Measurements from ENCODE around the gene ZMAT5.
"Not testable (repeated sequence)": the region's sequence is repeated elsewhere in the genome, so short reads cannot be mapped to it uniquely, and the experiment has no call there.

Gene ZMAT5

DNA sequence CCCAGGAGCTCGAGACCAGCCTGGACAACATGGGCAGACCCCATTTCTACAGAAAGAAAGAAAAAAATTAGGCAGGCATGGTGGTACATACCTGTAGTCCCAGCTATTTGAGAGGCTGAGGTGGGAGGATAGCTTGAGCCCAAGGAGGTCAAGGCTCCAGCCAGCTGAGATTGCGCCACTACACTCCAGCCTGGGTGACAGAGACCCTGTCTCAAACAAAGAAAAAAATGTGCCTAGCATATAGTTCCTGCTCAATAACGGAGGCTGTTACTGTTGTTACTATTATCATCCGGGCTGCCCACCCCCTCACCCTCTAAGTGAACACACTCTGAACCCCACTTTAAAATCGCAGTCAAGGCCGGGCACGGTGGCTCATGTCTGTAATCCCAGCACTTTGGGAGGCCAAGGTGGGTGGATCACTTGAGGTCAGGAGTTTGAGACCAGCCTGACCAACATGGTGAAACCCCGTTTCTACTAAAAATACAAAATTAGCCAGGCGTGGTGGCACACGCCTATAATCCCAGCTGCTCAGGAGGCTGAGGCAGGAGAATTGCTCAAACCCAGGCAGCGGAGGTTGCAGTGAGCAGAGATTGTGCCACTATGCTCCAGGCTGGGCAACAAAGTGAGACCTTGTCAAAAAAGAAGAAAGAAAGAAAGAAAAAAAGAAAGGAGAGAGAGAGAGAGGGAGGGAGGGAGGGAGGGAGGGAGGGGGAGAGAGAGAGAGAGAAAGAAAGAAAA, 12.0 kb downstream of the ZMAT5 start:
- not testable (repeated sequence) for DNase-seq (ENCODE audit: low read depth in 2 of 3, low spot score in 1 of 3)

GRCh38 chr22:29753808-29754657, 12.8 kb downstream of the ZMAT5 start:
- no peak for DNase-seq (ENCODE audit: low read depth in 2 of 3, low spot score in 1 of 3)

DNA sequence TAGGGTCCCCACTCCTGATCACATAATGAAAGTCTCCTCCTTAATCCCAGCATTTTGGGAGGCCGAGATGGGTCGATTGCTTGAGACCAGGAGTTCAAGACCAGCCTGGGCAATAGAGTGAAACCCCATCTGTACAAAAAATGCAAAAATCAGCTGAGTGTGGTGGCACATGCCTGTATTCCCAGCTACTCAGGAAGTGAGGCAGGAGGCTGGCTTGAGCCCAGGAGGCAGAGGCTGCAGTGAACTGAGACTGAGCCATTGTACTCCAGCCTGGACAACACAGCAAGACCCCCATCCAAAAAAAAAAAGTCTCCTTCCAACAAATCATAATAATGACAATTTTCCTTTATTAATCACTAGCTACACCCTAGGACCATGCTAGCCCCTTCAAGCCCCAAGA, 15.1 kb downstream of the ZMAT5 start:
- no peak for DNase-seq (ENCODE audit: low read depth in 2 of 3, low spot score in 1 of 3)

DNA sequence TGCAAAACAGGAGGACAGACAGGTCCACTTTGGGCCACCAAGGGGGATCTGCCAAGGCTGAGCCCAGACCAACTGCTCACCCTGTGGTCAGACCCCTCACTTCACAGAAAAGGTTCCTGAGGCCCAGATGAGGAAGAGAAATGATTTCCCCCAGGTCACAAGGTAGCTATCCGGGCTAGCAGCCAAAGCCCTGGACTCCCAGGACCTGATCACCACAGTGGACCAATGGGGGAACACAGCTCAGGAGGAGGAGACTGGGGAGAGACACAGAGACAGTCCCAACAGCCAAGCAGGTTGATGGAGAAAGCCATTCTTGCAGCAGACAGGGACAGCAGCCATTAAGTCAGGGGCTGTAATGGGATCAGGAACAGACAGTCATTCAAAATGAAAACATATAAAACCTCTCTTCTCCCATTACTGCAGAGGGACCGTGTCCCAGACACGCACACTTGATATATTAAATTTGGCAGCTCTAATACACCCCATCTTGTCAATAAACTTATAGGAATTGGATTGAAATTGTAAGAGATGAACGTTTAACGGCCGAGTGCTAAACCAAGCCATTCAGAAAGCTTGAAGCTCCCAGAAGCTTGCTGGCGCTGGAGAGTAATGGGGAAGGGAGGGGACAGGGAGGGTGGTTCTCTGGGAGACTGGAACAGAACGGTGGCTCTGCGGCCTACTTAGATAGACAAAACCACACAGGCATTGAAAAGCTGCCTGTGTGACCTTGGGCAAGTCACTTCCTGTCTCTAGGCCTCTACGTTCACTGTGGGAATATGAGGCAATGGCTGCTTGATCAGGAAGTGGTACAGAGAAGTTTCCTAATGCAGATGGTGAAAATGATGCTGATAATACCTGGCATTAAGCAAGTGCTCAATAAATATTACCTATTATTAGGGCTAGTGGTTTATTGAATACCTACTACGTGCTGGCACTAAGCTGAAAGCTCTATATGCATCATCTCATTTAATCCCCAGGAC, 16.0 kb downstream of the ZMAT5 start:
- no peak for DNase-seq (ENCODE audit: low read depth in 2 of 3, low spot score in 1 of 3)

- no peak for DNase-seq (ENCODE audit: low read depth in 2 of 3, low spot score in 1 of 3)
Observed at GRCh38 chr22:29750029-29750428, 16.8 kb downstream of the ZMAT5 start.

DNA sequence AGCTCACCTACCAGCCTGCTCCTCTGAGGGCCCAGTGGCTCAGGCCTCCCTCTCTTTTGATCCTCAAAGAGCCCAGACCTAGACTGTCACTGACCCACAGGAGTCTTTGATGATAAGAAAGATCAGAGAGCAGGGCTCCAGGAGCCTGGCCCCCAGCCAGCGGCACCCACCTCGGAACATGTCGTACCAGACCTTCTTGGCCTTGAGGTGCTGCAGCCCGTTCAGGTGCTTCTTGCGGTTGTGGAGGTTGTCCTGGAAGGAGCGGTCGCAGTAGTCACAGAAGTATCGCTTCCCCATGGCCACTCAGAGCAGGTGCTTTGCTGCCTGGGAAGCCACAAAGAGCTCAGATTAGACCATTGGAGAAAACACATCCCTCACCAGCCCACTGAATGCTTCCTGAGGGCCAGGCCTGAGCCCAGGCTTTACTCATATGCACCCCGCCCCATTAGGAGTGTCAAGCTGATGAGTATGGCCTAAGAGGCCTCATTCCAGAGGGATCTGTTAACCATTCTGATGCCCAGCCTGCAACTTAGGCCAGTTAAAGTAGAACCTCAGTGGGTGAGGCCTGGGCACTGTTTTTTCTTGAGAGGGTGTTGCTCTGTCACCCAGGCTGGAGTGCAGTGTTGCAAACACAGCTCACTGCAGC, 18.4 kb downstream of the ZMAT5 start:
- no peak for DNase-seq (ENCODE audit: low read depth in 2 of 3, low spot score in 1 of 3)

- no peak for DNase-seq (ENCODE audit: low read depth in 2 of 3, low spot score in 1 of 3)
Observed at GRCh38 chr22:29747832-29748231, 19.0 kb downstream of the ZMAT5 start.

DNA sequence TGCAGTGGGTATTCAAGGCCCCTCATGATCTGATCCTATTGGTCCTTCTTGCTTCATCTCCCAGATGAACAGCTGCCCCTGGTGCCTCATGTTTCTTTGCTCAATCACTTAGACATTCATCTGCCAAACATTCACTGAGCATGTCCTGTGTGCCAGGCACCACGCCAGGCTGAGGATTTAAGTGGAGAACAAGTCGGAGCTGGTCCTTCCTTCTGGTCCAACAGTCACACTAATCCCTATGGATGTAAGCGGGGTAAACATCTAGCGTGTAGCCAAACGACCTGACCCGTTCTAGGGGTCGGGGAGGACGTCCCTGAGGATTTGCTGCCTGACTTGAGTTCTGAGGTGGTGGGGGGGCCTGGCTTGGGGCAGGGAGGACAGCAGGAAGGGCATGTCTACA, 21.9 kb downstream of the ZMAT5 start:
- DNase-seq (ENCODE audit: low read depth in 2 of 3, low spot score in 1 of 3): no peak

DNA sequence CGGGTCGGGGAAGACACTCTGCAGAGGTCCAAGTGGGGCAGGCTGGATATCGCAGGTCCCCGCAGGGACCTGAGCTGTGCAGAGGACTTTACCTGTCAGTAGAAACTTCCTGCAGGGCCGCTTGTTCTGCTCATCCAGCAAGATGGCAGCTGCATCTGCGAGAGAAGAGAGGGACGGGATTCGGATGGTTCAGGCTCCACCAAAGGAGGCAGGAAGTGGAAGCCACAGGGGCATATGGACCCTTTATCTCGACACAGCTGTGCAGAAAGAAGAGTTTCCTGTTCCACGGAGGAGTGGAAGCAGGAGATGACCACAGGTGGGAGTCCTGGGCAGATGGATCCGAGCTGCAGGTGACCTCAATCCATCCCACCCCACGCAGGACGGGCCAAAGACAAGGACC, 24.5 kb downstream of the ZMAT5 start:
- no peak for DNase-seq (ENCODE audit: low read depth in 2 of 3, low spot score in 1 of 3)

DNA sequence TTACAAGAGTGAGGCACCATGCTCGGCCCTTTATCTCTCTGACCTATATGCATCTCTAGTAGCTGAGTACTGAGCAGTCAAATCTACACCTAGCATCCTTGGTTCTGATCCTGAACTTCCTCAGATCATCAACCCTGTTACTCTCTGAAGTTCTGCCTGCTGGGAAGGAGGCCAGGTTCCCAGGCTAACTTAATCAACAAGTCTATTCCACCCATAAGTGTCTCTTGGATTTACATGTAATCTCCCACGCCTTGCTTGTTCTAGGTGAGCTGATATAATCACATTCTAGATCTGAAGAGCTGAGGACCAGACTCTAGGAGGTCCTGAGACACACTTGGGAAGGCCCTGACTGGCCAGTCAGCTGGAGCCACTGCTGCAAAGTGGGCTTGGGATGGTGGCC, 24.9 kb downstream of the ZMAT5 start:
- DNase-seq (ENCODE audit: low read depth in 2 of 3, low spot score in 1 of 3): no peak

DNA sequence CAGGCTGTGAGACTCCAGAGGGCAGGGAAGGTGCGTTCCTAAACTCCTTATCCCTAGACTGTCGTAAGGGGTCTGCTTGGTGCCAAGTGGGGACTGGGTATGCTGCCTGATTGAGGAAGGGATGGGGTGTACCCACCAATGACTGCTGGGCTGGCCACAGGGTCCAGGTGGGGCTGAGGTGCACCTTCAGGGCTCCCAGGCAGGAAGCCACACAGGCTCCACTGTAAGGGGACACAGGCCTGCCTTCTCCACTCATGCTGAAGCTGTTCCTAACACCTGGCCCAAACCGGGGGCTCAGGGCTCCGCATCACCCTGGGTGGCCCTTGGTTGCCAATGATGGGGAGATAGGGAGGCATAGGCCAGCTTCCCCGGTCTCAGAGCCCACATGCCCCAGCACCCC, 26.6 kb downstream of the ZMAT5 start:
- DNase-seq (ENCODE audit: low read depth in 2 of 3, low spot score in 1 of 3): no peak

GRCh38 chr22:29739346-29739875, 27.4 kb downstream of the ZMAT5 start:
- no peak for DNase-seq (ENCODE audit: low read depth in 2 of 3, low spot score in 1 of 3)

DNA sequence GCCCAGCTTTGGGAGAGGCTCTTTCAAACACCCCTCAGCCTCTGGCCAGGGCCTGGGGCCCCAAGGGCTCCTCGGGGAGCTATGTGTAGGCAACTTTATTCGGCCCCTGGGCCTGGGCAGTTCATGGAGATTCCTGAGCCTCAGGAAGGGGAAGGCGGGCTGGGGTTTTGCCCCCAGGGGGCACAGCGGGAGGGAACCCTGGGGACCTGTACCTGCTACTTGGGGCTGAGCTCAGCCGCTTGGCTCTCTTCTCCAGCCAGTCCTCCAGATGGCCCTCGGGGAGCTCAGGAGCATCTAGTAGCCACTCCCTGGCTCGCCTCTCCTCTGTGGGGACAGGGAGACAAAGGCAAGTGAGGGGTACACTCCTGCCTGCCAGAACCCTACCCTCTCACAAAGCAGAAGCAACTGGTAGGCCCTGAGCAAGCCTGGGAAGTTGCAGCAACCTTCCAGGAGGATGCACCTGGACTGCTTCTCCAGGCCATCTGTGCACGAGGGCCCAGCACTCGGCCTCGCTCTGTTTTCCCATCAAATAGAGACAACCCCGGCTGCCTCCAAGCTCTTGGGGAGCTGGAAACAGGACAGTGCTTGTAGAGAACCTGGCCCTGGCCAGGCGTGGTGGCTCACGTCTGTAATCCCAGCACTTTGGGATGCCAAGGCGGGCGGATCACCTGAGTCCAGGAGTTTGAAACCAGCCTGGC, 28.5 kb downstream of the ZMAT5 start:
- no peak for DNase-seq (ENCODE audit: low read depth in 2 of 3, low spot score in 1 of 3)

GRCh38 chr22:29737251-29738117, 29.3 kb downstream of the ZMAT5 start:
- DNase-seq (ENCODE audit: low read depth in 2 of 3, low spot score in 1 of 3): no peak

DNA sequence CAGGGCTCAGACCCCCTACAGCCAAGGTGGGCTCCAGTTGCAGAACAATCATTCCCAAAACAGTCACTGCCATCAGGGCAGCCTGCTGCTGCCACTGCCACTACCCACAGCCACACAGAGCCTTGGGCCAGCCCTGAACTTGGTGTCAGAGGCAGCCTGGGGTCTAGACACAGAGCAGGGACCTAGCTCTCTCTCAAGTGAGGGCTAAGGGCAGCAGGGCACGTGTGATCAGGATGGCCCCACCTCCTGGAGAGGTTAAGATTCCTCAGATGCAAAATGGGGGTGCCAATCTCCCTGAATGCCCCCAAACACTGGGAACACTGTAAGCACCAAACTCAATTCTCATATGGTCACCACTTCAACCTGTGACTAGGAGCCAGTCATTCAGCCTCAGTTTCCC, 31.4 kb downstream of the ZMAT5 start:
- DNase-seq (ENCODE audit: low read depth in 2 of 3, low spot score in 1 of 3): no peak

DNA sequence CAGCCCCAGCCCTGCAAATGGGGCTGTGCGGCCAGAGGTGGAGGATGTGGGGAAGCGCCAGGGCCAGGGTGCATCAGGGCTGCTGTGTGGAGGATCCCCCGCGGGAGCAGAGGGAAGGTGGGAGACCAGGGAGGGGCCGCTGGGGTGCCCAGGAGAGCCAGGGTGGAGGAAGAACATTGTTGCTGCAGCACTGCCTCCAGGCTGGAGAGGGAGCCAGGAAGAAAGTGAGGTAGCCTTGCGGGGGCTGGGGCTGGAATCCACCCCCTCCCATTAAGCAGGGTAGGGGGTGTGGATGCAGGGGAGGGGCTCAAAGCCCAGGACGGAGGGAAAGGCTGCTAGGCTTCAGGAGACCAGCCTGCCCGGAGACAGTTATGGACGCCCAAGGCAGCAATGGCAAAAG, 32.0 kb downstream of the ZMAT5 start:
- no peak for DNase-seq (ENCODE audit: low read depth in 2 of 3, low spot score in 1 of 3)

DNA sequence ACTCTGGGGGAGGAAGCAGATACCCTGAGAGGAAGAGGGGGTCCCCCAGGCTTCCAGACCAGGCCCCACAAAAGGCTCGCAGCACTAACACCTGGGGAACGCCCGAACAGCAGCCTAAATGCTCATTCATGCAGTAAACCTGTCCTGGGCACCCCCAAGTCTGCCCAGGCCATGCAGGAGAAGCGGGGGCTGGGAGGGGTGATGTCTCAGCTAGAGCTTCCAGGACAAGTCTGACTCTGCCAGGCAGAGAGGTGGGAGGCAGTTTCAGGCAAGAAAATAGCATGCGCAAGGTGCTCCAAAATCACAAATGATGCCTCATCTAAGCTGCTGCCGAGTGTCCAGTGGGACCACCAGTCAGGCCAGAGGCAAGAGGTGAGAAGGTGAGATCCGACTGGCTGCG, 32.4 kb downstream of the ZMAT5 start:
- DNase-seq (ENCODE audit: low read depth in 2 of 3, low spot score in 1 of 3): no peak

DNA sequence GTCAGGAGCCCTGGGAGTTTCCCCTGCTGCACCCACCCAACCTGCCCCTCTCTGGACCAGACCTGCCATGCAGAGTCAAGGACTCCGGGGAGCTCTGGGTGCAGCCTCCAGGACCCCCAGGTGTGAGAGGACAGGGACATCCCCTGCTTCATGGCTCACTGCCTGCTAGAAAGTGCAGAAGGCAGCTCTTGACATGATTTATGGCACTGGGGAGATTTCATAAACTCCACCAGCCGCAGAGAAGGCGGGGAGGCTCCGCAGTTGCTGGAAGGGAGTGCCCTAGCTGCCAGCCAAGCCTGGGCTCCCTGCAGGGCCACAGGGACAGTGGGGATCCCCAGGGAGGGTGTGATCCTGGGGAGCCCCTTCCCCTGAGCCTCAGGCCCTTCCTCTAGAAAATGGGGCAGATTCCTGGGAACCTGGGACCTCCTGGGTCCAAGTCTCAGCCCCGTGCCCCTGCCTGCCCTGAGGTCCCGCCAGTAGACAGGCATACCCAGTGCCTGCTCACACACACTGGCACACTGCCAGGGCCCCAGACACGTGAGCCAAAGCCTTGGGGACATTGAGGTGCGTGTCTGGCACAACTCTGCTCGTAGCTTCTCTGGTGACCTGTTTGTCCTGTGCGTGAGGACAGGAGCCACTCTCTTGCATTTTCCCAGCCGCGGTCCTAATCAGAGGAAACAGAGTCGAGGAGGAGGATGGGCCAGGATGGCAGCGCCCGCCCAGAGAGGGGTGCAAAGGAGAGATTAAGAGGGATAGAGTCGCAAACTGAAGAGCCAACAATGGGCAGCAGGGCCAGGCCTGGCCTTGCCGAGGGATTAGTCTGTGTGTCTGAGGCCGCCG, 33.2 kb downstream of the ZMAT5 start:
- no peak for DNase-seq (ENCODE audit: low read depth in 2 of 3, low spot score in 1 of 3)

Data from stimulated activated CD4-positive, alpha-beta T cell treated with anti-CD3 and anti-CD28 coated beads, Interleukin-12 subunit alpha, Interleukin-12 subunit beta, amount 100 ng/mL, for 48 hours (primary cell).